GM20000 (cell line): ENCODE results near the gene FHOD1.

Experiments
- DNase-seq: peaks from one replicate; pipeline ENCODE4 v3.0.0; 2012; ENCODE audit warnings: low spot score
- CTCF ChIP-seq: IDR thresholded peaks from 2 replicates; pipeline ENCODE4 v1.5.1; 2012; ENCODE audit warnings: mild to moderate bottlenecking, control low read depth; ENCODE audit errors: extremely low read depth, missing control alignments

FHOD1 gene

DNA sequence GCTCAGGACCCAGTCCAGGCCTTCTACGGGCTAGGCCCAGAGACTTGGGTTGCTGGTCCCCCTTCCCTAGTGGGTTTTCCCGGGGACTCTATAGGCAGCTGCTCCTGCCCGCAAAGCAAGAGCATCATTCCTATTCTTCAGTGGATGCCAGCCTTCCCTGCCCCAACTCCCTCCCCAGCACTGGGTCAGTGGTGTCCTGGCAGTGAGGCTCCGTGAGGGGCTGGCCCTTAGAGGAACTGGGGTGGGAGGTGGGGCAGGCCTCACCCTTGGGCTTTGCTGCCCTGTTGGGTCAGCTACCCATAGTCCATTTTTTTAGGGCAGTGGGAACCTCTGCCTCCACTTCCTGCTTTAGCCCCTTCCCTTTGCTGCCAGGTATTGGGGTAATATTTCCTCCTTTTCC, 24.2 kb upstream of the FHOD1 start:
- no peak for TF ChIP-seq CTCF
- no peak for DNase-seq

DNA sequence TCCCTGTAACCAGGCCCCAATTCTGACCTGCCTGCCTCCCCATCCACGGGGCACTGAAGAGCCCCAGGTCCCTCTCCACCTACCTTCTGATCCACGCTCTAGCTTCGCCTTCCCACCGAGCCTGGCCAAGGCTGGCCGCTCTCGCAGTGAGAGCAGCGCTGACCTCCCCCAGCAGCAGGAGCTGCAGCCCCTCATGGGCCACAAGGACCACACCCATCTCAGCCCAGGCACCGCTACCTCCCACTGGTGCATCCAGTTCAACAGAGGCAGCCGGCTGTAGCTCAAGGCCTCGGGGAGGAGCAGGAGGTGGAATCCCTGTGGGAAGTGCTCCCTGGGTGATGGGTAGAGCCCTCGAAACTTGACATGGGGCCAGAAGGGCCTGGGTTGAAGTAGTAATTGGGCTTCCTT, 23.7 kb upstream of the FHOD1 start:
- TF ChIP-seq CTCF: no peak
- DNase-seq: no peak

GRCh38 chr16:67269766-67270165, 22.5 kb upstream of the FHOD1 start:
- TF ChIP-seq CTCF: no peak
- no peak for DNase-seq

DNA sequence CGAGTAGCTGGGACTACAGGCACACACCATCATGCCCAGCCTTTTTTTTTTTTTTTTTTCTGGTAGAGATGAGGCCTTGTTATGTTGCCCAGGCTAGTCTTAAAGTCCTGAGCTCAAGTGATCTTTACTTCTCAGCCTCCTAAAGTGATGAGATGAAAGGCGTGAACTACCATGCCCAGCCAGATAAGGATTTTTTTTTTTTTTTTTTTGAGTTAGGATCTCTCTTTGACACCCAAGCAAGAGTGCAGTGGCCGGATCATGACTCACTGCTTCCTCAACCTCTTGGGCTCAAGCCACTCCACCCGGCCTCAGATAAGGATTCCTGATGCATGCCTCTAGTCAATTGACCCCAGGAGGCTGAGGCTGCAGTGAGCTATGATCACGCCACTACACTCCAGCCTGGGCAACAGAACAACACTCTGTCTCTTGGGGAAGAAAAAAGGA, 20.9 kb upstream of the FHOD1 start:
- TF ChIP-seq CTCF: no peak
- no peak for DNase-seq

GRCh38 chr16:67265834-67266233, 18.6 kb upstream of the FHOD1 start:
- no peak for TF ChIP-seq CTCF
- no peak for DNase-seq

- DNase-seq: no peak
- TF ChIP-seq CTCF: no peak
These were observed 17.6 kb upstream of the FHOD1 start for GRCh38 chr16:67264866-67265265.

GRCh38 chr16:67264277-67264676, 17.0 kb upstream of the FHOD1 start:
- TF ChIP-seq CTCF: no peak
- DNase-seq: no peak
